ENCODE results near the gene GAS6.
"Not testable (repeated sequence)": the region's sequence is repeated elsewhere in the genome, so short reads cannot be mapped to it uniquely, and the experiment has no call there.

Gene GAS6

DNA sequence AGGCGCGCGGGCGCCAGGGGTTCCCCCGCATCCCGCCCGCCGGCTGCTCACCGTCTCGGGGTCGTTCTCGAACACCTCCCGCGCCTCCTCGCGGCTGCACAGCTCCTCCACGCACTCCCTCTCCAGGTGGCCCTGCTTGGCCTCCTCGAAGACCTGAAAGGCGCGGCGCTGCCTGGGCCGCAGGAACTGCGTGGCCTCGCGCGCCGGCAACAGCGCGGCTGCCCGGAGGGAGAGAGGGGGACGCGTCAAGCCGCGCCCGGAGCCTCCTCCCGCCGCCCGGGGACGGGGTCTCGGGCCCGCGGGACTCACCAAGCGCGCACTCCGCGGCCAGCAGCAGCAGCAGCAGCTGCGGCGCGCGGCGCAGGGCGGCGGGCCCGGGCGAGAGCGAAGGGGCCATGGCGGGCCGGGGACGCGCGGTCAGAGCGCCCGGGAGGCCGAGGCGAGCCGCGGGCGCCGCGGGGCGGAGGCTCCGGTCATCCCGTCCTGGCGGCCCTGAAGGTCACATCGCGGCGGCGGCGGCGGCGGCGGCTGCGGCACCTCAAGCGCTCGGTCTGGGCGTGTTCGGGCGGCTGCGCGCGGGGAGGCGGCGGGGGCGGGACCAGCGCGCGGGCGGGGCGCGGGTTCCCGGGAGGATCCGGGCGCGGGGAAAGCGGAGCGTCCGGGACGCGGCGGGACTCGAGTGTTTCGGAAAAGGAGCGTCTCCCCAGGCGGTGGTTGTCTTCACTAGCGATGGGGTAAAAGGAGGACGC, at the start of gene GAS6:
GAS6 (minus strand) TSS at position 553 of the 749 bp plus-strand sequence; CDS start at position 397, 156 bp downstream.
- DNase-seq = peak; percentile 54

DNA sequence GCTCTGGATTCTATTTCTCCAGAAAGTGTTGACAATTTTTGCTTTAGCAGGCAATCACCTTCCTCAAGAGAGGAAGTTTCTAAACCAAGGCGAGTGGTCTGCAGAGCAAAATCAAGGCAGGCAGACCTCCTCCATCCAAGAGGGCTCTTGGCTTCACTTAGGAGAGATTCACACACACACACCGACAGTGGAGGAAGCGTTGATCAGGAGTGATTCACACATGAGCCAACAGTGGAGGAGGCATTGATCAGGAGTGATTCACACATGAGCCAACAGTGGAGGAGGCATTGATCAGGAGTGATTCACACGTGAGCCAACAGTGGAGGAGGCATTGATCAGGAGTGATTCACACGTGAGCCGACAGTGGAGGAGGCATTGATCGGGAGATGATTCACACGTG, 49.5 kb upstream of the GAS6 start:
- DNase-seq = not testable (repeated sequence)

DNA sequence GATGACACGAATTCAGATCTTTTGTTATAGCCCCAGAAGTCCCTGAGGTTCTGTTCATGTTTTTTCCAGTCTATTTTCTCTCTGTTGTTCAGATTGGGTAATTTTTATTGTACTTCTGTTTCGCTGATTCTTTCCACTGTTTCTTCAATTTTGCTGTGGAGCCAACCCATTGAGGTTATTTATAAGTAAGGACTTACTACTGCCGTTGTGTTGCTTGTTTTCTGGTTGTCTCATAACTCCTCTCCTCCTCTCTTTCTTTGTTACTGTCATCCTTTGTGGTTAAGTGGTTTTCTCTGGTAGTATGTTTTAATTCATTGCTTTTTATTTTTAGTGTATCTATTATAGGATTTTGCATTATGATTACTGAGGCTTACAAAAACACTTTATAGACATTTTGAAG, 48.7 kb upstream of the GAS6 start:
- no peak for DNase-seq

DNA sequence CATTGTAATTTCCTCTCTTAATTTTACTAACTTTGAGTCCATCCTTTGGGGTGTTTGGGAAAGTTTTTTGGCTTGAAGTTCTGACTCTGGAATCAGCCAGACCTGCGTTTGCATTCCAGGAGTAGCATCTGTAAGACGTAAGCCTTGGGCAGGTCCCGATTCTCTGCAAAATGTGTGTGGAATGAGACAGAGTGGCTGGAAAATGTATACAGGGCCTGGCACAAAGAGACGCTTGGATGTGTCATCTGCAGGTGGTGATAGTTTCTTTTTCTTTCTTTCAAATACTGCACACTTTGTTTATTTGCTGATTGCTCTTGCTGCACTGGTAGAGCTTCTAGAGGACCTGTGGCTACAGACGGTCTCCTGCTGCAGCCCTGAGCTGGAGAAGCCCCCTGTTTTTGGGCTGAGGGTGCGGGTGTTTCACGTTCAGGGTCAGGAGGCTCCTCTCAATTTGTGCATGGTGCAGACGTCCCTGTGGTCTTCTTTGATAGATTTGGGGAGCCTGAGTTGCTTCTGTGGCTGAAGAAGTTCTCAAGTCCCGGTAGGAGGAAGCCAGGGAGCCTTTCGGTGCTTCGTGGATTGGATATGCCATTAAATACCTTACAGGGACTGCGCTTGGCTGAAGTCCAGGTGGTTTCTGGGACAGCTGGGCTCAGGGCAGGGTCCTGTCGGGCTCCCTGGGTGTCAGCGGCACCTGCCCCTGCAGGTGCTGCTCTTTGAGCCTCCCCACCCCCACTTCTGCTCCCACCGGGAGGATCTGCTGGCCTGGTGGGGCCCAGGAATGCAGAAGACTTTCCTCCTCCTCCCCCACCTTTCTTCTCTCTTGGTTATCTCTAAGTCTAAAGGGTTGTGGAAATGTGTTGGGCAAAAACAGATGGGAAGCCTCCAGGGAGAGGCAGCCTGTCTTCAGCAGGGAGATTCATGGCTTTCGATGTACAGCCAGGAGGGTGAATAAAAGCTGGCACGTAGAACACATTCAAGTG, 44.0 kb upstream of the GAS6 start:
- peak; percentile 95 for DNase-seq

DNA sequence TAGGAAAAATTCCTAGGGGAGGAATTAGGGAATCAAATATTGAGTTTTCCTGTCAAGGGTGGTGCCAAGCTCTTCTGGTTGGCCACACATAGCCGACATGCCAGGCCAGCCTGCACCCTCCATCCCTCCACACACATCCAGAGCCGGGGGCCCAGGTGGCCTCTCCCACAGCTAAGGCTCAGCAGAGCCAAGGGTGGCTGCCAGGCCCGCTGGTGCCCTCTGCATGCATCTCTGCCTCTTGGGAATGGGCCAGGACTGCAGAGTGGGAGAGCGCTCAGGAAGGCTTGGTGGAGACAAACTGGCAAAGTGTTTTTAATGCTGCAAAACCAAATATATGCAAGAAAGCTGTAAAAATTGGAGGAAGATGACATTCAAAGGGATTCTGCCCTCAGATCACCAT, 42.7 kb upstream of the GAS6 start:
- DNase-seq = no peak

DNA sequence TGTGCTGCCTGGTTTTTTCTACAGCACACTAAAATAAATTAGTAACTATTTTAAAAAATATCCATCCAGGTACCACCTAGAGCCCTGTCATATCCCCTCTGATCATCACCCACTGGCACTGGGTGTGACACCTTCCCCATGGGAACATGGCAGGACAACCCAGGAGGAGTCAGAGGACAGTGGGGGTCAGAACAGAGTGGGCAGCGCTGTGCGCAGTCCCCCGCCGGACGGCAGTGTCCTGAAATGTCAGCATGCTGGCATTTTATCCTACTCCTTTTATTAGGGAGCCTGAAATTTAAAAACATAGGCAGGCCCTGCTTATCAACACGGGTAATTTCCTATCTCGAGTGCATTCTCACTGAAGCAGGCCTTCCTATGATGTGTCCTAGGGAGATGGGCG, 42.1 kb upstream of the GAS6 start:
- no peak for DNase-seq

DNA sequence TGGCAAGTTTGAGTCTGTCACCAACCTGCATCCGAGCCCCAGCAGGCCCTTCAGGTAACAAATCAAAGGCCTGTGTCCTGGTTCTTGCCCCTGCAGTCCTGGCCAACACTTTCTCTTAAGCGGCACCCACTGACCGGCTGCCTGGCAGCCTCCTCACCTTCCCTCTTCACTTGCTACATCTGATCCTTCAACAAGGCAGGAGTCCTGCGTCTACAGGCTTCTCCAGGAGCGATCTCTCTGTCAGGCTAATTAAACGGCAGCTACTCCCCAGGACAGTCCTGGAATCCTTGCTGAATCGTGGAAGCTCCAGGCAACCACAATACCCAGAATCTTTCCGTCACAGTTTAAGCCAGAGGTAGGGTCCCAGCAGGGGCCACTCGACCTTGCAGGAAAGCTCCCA, 41.1 kb upstream of the GAS6 start:
- no peak for DNase-seq

DNA sequence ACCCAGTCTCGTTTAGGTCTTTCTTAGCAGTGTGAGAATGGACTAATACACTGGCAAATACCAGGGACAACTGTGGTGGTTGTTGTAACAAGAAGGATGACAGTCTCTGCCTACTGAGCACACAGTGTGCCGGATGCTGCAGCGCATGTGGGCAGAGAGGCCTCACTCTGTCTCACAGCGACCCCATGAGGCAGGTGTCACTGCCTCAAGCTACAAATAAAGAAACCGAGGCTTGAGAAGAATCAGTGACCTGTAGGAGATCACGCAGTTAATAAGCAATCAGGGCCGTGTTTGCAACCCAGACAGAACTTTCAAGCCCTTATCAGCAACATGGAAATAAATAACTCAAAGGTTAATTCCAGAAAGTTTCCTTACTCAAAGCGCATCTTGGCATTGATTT, 40.5 kb upstream of the GAS6 start:
- DNase-seq = peak; percentile 60

DNA sequence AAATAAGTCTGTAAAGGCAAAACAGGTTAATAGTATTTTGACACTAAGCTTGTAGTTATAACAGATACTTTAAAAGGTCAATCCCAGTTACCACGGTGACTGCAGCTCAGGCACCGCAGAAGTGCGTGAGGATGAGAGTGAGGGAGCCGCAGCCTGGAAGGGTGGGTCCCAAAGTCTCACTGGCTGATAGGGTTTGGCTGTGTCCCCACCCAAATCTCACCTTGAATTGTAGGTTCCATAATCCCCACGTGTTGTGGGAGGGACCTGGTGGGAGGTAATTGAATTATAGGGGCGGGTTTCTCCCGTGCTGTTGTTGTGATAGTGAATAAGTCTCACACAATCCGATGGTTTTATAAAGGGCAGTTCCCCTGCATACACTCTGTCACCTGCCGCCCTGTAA, 40.0 kb upstream of the GAS6 start:
- no peak for DNase-seq

DNA sequence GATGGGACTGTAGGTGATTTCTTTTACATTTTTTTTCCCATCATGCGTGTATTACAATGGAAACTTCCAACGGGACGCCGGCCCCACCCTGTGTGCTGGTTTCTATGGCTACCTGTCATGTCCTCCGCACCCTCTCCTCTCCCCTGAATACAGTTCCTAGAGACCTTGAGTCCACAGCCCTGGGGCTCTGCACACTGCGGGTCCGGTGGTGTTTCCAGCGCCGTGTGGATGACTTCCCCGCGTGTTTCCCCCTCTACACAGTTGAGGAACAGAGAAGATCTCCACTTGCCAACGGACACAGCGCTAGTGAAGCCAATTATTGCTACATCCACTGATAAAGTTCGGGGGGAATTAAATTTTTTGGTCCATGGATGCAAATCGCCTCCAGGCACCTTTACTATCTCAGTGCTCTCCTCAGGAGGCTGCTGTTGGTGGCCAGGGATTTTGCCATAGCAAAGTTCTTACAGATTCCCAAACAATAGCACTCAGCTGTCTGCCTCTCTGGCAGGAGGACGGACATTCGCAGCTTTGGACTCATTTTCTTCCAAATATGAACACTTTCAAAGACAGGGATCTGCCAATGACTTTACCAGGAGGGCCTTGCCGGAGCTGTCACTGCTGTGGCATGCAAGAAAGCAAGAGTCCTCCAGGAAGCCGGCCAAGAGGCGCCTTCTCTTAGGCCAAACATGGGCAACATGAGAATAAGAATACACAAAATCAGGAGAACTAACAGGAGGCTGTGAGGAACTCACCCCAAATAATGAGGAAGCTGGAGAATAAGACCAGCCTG, 39.3 kb upstream of the GAS6 start:
- DNase-seq = peak; percentile 84

DNA sequence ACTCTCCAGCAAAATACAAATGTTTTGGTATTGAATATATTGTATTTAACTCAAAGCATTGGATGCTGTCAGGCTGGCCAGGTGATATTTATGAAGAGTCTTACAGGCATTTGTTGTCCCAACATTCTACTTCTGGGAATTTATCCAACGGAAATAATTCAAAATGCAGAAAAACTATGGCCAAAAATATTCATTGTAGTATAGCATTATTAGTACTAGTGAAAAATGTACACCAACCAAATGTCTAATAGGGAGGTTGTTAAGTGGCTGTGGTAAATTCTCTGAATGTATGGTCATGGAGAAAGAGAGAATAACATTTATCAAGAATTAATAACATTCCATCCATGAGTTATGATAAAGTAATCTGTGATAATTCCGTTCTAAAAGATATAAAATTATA, 38.6 kb upstream of the GAS6 start:
- DNase-seq = no peak

DNA sequence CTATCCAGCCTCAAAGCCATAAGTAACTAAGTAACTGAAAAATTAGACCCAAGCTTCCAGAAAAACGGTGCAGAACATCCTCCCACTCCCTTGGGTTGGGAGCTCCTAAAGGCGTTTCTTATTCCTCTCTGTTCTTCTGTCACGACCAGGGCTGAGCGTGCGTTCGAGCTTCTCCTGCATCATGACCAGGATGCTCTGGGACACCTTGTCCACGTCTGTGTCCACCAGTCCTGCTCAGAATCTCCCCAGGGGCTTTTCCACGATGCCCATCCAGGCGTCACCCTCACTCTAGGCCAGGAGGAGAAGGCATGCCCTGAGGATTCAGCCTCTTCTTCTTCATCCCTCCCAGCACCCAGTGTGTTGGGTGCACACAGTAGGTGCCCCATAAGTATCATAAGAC, 37.8 kb upstream of the GAS6 start:
- DNase-seq = no peak

DNA sequence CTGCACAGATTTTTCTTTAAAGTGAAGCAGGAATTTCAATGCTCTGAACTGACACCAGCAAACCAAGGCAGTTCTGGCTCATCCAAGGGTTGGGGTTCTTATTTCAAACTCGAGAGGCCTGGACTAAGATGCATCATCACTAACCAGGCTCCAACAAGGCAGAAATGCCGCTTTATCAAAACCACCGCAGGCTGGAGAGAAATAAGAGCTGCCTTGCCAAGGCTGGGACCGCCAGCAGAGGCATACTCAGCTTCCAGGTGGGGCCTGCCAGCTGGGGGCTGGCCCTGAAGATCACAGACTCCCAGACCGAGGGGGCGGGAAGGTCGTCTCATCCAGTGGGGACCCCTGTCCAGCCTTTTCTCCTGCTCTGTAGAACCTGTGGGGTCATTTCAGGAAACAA, 37.4 kb upstream of the GAS6 start:
- no peak for DNase-seq

DNA sequence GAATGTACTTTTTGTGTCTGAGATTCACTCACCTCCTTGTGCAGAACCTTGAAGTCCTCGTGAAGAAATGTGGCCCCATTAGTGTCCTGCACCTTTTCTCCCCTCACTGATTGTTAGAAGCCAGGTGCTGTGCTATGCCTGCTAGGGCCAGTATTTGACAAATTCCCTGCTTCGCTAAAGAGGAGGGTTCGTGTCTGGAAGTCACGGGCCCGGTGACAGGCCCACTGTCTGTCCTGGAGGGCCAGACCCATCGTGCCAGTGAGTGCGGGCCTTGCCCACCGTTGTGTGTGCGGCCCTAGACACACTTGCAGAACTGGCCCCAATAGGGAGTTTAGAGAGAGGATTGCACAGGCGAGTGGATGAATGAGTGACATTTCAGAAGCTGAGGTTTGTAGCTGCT, 36.8 kb upstream of the GAS6 start:
- DNase-seq = no peak

DNA sequence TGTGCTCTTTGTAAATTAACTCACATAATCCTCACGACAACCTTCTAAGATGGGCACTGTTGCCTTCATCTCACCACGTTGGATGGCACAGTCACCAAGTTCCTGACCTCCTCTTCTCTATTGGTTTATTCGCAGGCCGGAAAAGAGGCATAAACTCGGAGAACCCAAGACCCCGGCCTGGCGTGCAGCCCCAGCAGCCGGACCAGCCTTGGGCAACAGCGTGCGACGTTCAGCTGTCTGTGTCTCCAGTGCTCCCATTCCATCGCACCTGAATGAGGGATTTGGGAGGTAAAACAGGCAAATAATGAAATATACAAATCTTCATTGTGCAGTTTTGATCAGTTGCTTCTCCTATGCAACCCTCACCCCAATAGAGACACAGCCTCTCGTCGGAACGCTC, 34.5 kb upstream of the GAS6 start:
- no peak for DNase-seq

DNA sequence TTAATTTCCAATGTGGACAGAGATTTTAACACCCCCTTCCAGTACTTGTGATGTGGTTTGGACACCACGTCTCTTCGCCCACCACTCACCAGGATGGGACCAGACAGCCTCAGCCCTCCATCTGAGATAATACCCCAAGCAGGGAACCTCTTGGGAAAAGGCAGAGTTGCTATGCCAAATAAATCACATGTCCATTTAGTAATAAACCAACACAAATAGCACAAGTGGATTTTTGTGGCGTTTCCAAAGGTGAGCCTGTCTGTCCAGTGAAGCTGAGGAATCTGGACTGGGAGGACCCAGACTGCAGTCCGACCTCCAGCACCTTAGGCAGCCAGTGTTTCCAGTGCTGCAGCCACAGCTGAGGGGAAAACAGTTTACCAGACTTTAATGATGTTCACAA, 34.1 kb upstream of the GAS6 start:
- no peak for DNase-seq

DNA sequence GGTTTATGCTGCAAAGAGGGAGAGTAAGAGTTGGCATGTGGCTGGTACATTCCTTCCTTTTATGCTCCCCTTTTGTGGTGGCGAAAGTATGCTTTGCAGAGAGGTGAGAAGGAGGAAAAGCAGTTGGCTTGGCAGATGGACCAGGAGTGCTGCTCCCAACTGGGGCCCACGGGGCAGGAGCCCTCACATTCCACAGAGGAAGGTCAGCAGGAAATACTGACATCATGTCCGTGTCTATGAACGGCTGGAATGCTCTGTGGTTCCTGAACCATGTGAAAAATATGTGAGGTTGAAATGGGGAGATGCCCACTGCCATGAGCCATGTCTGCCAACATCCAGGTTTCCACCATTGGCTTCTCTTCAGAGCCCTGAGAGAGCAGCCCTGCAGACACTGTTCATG, 33.3 kb upstream of the GAS6 start:
- DNase-seq = peak; percentile 100

DNA sequence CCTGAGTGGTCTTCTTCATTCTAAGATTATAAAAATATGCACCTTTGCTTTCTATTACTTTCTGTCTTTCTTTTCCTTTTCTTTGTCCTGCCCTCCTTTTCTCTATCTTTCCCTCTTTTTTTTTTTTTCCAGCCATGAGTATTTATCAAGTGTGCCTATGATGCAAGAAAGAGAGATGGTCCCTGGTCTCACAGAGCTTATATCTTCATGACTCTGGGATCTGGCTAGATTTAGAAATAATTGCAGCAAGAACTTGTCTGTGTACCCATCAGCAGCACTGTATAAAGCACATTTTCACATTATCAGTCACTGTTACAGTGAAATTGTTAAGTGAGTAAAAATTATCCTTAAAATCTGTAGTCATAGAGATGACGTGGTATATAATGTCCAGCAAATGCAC, 31.6 kb upstream of the GAS6 start:
- no peak for DNase-seq

DNA sequence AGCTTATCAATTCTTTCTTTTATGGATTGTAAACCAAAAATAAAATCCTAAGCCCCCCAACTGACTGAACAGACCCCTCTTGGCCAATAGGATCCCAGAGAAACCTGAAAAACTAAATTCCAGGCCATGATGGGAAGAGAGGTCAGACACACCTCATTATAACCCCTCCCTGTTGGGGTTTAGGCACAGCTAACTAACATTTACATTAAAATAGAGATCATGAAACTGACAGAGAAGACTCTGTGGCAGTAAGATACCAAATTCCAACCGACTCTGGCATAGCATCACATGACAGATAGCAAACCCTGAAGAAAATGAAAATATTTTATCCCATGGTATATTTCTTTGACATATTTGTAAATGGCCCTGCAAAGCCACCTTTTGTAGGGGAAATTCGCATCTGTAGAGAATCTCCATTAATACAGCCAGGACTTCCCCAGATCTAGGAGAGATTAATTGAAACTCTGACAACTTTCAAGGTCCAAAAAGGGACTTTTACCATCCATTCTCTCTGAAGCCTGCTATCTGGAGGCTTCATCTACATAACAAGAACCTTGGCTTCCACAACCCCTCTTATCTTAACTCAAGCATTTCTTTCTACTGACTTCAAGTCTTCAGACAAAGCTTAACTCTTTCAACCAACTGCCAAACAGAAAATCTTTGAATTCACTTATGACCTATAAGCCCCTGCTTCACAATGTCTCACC, 27.1 kb upstream of the GAS6 start:
- DNase-seq = no peak

DNA sequence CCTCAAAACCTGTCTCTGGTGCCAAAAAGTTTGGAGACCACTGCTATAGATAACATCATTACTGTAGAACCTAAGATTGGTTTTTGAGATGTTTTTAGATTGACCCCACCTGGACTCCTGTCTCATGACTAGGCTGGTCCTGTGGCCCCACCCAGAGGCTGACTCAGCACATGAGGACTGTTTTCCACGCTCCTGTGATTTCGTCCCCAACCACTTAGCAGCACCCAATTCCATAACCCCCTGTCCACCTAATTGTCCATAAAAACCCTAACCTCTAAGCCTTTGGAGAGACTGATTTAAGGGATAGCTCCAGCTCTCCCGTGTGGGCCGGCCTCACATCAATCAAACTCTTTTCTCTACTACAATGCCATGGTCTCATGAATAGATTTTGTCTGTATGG, 25.6 kb upstream of the GAS6 start:
- DNase-seq = no peak

DNA sequence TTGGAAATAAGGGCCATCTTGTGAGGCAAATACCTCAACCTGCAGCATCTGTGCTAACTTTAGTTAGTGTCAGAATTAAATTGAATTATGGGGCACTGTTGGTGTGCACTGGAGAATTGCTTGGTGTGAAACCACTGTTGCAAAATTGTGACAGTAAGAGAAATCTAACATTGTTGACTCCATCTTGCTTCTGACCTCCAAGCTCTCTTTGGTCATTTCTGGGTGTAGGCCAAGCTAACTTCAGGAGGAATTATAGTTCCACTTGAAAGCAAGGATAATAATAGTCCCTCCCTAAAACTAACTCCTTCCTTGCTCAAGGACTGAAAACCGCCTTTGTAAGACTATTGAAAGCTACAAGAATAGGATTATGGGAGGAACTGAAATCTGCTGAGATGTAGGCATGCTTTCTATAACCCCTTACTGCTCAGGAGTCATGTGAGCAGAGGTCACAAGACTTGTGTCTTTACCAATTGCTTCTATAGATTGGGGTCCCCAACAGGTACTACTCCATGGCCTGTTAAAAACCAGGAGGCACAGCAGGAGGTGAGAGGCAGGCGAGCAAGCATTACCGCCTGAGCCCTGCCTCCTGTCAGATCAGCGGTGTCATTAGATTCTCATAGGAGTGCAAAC, 24.9 kb upstream of the GAS6 start:
- no peak for DNase-seq

DNA sequence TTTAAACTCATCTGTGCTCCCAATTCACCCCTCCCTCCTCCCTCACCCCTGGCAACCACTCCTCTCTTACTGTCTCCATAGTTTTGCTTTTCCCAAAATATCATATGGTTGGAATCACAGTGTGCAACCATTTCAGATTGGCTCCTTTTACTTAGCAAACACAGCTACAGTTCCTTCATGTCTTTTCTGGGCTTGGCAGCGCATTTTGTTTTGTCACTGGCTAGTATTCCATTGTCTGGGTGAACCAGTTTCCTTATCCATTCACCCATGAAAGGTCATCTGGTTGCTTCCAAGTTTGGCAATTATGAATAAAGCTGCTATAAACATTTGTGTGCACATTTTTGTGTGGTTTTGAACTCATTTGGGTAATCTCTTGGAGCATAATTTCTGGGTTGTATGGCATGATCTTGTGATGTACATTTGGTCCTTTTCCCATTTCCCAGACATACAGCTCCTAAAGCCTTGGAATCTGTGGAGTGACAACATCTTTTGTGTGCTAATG, 23.9 kb upstream of the GAS6 start:
- DNase-seq = no peak

Data from EL (cell line).